Measurements from ENCODE around the gene FRMD4A.

FRMD4A gene

DNA sequence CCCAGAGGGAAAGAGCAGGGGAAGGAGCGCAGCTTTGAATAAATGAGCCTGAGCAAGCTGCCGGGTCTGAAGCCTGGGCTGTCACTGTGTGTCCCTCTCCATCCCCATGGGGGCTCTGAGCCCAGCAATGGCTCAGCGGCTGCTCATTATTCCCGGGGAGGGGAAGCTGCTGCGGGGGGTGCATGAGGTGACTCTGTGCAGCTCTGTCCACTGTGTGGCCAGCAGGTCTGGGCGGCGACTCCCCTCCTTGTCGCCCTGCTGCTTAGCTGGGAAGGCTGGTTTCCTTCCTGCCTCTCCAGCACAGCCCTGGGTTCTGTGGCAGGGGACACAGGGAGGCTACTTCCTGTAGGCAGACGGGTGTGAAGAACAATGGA, 509.8 kb downstream of the FRMD4A start:
- H3K27ac Mint-ChIP-seq, result no peak overlapping the region
- peaks cover 2% of the 10 kb centered on the region for H3K4me1 Mint-ChIP-seq (ENCODE audit: low read depth)
- no peaks in the 10 kb centered on the region for H3K36me3 Mint-ChIP-seq (ENCODE audit: low read depth)
- H3K27me3 Mint-ChIP-seq (ENCODE audit: low read depth), result peaks cover 12% of the 10 kb centered on the region
- H3K4me3 Mint-ChIP-seq, result no peak overlapping the region
- peaks cover 15% of the 10 kb centered on the region for H3K9me3 Mint-ChIP-seq
- DNase-seq (ENCODE audit: low spot score), result no peak

DNA sequence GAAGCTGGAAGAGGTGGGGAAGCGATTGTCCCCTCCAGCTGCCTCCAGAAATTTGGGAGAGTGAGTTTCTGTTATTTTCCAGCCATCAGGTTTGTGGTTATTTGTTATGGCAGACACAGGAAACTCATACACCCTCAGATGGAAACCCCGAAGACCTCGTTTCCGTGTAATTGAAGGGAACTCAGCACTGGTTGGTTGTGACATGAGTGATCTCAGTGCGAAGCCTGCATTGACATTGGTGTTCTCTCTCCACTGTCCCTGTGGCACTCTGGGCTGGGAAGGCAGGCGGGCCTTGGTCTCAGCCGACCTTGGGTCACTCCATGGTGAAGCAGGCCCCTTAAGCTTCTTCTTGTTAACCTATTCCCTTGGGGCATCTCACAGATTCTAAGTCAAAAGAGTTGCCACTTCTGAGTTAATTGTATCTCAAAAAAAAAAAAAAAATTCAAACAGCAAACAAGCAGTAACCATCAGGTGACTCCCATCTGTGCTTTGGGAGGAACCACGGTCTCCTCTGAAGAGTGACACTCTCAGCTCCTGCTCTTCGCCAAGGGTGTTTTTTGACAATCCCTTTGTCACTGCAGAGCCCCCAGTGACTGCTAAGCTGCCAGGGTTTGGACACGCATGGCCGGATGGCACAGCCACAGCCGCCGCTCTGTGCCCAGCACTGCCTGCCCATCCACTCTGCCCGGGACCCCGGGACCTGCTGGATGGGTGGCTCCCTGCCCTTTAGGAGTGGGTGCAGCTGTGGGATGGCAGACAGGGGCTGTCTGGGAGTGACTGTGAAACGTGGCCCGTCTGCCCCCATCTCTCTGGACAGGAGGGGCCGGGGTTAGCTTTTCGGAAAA, 510.4 kb downstream of the FRMD4A start:
- Mint-ChIP-seq H3K27ac (no peak overlapping the region), H3K9me3 (peaks cover 15% of the 10 kb centered on the region)

DNA sequence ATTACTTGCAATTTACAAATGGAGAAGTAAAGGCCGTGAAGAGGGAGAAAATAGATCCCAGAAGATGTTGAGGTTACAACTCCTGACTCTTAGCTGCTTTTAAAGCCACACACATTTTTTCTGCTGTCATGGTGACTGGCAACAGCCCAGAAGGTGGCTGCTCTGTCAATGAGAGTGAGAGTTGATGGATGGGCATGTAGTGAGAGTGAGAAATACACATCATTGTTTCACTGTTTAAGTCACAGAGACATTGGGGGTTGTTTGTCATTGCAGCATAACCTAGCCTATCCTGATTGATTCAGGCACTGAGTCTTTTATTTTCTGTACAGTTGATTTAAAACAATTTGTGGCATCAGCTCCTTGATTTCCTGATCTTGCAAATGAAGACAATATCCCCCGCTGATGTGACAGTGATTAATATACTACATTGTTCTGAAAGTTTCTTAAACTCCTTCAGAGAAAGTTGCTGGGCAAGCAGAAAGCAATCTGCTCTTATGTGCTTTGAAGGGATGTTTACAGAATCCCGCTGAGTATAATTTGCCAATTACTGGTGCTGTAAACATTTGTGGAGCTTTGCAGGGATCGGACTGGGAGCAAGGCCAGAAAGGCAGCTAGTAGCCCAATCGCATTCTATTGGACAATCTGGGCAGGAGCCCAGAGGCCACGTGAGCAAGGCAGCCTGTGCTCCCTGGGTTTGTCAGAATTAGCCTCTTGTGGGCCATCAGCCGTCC, 514.4 kb downstream of the FRMD4A start:
- Mint-ChIP-seq H3K4me1 (ENCODE audit: low read depth) (peaks cover 2% of the 10 kb centered on the region), H3K36me3 (ENCODE audit: low read depth) (no peaks in the 10 kb centered on the region), H3K4me3 (no peak overlapping the region), H3K27ac (no peak overlapping the region), H3K9me3 (peaks cover 15% of the 10 kb centered on the region), H3K27me3 (ENCODE audit: low read depth) (peaks cover 5% of the 10 kb centered on the region)
- DNase-seq (ENCODE audit: low spot score), result no peak

More for the DNA sequence above, 510.4 kb downstream of the FRMD4A start:
- Mint-ChIP-seq H3K4me3 (no peak overlapping the region), H3K4me1 (ENCODE audit: low read depth) (peaks cover 2% of the 10 kb centered on the region), H3K36me3 (ENCODE audit: low read depth) (no peaks in the 10 kb centered on the region), H3K27me3 (ENCODE audit: low read depth) (peaks cover 12% of the 10 kb centered on the region)
- no peak for DNase-seq (ENCODE audit: low spot score)

DNA sequence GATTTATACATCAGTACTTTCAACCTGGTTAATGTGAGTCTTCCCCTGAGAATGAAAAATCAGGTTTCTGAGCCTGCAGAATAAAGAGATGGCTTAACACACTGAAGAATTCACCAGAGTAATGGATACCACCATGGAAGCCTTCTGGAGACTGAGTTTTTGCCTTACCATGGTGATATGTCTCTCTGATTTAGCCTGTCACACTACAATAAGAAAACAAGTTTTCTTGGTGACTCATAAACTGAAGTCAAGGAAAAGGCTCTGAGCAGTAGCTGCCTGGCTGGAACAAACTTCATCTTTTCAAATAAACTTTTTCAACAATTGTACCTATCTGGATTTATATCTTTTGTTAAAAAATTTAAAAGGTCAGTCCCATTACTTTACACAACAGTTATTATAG, 515.0 kb downstream of the FRMD4A start:
- Mint-ChIP-seq H3K36me3 (ENCODE audit: low read depth) (no peaks in the 10 kb centered on the region), H3K4me3 (no peak overlapping the region), H3K27me3 (ENCODE audit: low read depth) (peaks cover 5% of the 10 kb centered on the region), H3K4me1 (ENCODE audit: low read depth) (peaks cover 2% of the 10 kb centered on the region), H3K27ac (no peak overlapping the region), H3K9me3 (peaks cover 15% of the 10 kb centered on the region)
- no peak for DNase-seq (ENCODE audit: low spot score)

DNA sequence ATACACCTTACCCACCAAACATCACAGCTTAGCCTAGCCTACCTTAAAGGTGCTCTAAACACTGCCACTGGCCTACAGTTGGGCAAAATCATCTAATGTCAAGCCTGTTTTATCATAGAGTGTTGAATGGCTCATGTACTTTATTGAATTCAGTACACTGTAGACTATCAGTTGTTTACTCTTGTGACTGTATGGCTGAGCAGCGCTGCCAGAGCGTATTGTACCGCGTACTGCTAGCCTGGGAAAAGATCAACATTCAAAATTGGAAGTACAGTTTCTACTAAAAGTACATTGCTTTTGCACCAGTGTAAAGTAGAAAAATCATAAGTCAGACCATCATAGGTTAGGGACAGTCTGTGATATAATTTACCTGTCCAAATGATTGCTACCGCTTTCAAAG, 517.2 kb downstream of the FRMD4A start:
- H3K4me3 Mint-ChIP-seq, result no peak overlapping the region
- no peaks in the 10 kb centered on the region for H3K36me3 Mint-ChIP-seq (ENCODE audit: low read depth)
- no peak for DNase-seq (ENCODE audit: low spot score)
- H3K4me1 Mint-ChIP-seq (ENCODE audit: low read depth), result peaks cover 9% of the 10 kb centered on the region
- H3K27me3 Mint-ChIP-seq (ENCODE audit: low read depth), result peaks cover 8% of the 10 kb centered on the region
- no peak overlapping the region for H3K27ac Mint-ChIP-seq
- peaks cover 15% of the 10 kb centered on the region for H3K9me3 Mint-ChIP-seq

DNA sequence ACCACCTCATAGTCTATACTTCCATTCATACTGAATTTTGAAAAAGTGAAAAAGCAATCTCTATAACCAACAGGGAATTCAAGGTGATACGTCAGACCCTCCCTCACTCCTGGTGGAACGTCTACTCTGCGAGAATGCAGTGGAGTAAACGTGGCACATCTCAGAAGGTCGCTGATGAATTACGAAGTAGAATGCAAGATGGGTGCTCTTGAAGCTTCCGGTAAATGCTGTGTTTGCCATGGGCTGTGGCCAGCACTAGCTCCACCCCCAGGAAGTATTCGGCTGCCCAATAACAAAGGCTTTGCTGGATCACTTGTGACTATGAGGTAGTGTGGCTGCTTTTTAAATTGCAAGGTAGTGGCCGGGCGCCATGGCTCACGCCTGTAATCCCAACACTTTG, 517.9 kb downstream of the FRMD4A start:
- Mint-ChIP-seq H3K27ac (no peak overlapping the region), H3K27me3 (ENCODE audit: low read depth) (peaks cover 8% of the 10 kb centered on the region), H3K4me1 (ENCODE audit: low read depth) (peaks cover 9% of the 10 kb centered on the region), H3K4me3 (no peak overlapping the region), H3K9me3 (peaks cover 15% of the 10 kb centered on the region), H3K36me3 (ENCODE audit: low read depth) (no peaks in the 10 kb centered on the region)
- no peak for DNase-seq (ENCODE audit: low spot score)

DNA sequence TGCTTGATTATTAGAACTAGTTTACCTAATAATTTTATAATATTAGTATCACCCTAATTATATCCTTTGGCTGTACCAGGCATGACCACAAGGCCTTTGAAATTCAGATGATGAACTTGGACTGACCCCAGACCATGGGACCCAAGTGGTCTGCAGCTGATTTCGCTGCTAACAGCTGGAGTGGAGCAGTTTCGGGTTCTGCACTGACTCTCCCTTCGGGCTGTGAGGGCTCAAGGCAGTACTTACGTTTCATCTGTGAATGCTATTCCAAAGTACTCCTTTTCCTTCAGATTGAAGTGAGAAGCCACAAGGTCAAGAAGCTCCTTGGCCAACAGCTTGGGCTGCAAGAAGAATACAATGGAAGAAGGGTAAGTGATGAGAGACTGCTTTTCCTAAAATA, 520.2 kb downstream of the FRMD4A start:
- no peaks in the 10 kb centered on the region for H3K9me3 Mint-ChIP-seq
- H3K4me3 Mint-ChIP-seq, result no peak overlapping the region
- no peaks in the 10 kb centered on the region for H3K36me3 Mint-ChIP-seq (ENCODE audit: low read depth)
- no peak overlapping the region for H3K27ac Mint-ChIP-seq
- H3K4me1 Mint-ChIP-seq (ENCODE audit: low read depth), result peaks cover 11% of the 10 kb centered on the region
- no peak for DNase-seq (ENCODE audit: low spot score)
- H3K27me3 Mint-ChIP-seq (ENCODE audit: low read depth), result peaks cover 8% of the 10 kb centered on the region

DNA sequence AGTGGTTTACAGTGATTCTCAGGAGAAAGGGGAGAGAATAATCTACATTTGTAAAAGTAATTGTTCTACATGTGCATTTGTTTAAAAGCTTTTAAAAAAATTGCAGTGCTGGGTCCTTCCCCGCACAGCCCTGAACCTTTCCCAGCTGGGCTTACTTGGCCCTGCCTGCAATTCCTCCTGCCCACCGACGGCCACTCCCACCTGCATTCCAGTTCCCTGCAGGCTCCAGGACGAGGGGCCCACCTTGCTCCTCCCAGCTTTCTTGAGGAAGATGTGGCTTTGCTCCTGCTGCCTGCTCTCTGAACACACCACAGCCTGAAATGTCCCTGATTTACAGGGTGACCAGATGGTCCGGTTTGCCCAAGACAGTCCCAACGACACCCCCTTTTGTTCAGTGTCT, 521.3 kb downstream of the FRMD4A start:
- H3K4me3 Mint-ChIP-seq, result no peak overlapping the region
- H3K4me1 Mint-ChIP-seq (ENCODE audit: low read depth), result peaks cover 11% of the 10 kb centered on the region
- no peaks in the 10 kb centered on the region for H3K9me3 Mint-ChIP-seq

DNA sequence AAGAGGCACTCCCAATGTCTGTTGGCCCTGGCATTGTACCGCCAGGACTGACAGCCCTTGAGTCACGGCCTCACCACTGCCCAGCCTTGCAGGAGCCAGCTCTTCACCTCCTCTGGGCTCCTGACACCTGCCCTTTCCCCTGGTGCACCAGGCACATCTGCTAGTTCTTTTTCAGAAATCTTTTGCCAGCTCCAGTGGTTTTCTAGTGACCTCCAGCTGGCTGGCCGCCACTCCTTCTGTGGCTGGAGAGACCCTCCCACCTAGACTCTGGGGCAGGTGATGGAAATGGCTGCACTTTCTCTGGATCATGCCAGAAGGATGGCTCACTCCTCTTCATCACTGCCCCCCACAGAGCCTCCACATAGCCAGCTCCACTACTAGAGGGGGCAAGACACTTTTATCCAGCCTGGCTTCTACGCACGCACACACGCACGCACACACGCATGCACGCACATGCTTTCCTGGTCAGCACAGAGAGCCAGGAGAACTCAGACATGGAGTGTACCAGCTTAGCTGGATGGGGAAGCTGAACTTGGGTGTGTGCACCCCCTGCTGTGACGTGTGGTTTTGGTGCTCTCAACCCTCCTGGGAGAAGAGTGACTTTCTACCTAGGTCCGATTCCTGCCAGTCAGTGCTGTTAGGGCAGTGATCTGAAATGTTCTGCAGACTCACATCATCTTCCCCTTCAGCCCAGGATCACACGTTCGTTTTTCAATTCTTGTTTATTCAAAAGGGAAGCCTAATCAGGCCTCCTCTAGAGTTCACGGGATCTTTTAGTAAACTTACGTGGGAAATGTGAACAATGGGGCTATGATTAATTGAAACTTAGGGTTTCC, 522.0 kb downstream of the FRMD4A start:
- DNase-seq (ENCODE audit: low spot score), result no peak
- Mint-ChIP-seq H3K9me3 (no peaks in the 10 kb centered on the region), H3K4me1 (ENCODE audit: low read depth) (peaks cover 11% of the 10 kb centered on the region), H3K4me3 (no peak overlapping the region), H3K27me3 (ENCODE audit: low read depth) (peaks cover 11% of the 10 kb centered on the region), H3K27ac (no peak overlapping the region), H3K36me3 (ENCODE audit: low read depth) (no peaks in the 10 kb centered on the region)

More for the DNA sequence above, 521.3 kb downstream of the FRMD4A start:
- DNase-seq (ENCODE audit: low spot score), result no peak
- peak overlapping the region; percentile 71 for H3K27ac Mint-ChIP-seq
- H3K27me3 Mint-ChIP-seq (ENCODE audit: low read depth), result peaks cover 6% of the 10 kb centered on the region
- H3K36me3 Mint-ChIP-seq (ENCODE audit: low read depth), result no peaks in the 10 kb centered on the region

DNA sequence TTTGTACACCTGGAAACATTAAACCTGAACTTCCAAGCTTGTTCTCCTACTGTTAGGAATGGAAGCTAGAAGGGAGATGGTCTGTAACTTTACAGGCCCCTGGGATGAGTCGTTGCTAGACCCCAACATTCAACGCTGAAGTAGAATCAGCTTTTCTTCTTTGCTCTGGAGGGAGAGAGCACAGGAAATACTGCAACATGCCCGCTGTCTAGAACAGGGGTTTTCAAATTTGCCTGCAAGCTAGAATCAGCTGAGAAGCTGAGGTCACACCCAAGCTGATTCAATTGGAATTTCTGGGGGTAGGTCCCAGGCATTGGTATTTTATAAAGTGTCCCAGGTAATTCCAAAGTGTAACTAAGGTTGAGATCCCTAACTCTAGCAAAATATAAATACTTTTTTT, 524.3 kb downstream of the FRMD4A start:
- no peak overlapping the region for H3K27ac Mint-ChIP-seq
- no peak overlapping the region for H3K4me3 Mint-ChIP-seq
- H3K4me1 Mint-ChIP-seq (ENCODE audit: low read depth), result peaks cover 13% of the 10 kb centered on the region
- DNase-seq (ENCODE audit: low spot score), result no peak
- H3K36me3 Mint-ChIP-seq (ENCODE audit: low read depth), result no peaks in the 10 kb centered on the region
- H3K9me3 Mint-ChIP-seq, result no peaks in the 10 kb centered on the region
- peaks cover 26% of the 10 kb centered on the region for H3K27me3 Mint-ChIP-seq (ENCODE audit: low read depth)

DNA sequence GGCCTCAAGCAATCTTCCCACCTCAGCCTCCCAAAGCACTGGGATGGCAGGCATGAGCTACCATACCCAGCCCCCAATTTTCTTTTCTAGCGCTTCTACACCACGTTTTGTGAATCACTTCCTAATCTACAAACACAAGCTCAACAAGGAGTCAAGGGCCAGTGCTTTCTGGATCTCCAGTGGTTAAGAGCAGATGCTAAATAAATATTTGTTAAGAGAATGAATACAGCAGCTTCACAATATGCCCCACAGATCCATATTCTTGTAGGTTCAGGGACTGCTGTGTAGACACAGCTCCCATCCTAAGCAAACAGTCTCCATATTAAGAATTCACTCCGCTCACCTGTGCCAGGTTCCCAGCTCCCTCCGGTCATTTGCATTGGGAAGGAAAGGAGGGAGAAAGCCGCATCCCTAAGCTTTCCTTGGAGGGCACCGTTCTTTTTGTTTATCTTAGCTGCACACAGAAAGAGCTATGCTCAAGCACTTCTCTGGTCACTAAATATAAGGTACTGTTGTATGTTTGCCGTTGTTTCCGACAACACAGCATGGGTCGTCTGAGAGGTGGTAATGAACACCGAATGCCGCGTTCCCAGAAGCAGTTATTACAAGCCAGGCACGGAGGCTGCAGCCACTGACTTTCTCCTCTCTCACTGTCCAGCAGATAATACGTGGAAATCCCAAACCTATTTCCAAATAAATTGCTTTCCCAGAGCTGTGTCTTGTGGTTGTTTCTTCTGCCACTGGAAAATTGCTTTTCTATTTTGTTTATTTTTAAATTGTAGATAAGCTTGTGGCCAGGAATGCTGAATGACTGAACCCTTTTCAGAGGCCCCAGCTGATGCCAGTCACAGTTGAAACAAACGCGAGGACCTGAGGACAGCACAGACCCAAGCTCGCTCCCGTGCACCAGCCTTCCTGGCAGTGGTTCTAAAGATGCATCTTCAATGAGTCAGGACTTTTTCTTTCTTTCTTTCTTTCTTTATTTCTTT, 526.9 kb downstream of the FRMD4A start:
- DNase-seq (ENCODE audit: low spot score), result no peak
- Mint-ChIP-seq H3K4me1 (ENCODE audit: low read depth) (peaks cover 10% of the 10 kb centered on the region), H3K27ac (no peak overlapping the region), H3K9me3 (no peaks in the 10 kb centered on the region), H3K27me3 (ENCODE audit: low read depth) (peaks cover 31% of the 10 kb centered on the region), H3K36me3 (ENCODE audit: low read depth) (no peaks in the 10 kb centered on the region), H3K4me3 (no peak overlapping the region)

DNA sequence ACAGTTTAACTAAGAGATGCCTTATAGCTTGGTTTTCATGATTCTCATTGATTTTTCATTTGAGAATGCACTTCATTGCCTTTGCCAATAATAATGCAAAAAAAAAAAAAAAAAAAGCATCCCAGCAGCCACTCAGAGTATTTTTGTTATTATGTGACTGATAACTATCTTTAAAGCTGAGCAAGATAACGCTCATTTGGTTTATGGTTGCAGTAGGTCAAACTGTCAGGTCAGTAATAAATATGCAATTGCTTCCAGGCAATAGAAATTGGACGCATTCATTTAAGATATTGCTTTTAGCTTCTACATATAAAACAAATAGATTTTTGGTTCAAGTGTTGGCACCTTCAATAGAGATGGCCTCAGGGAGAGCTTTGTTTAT, 528.8 kb downstream of the FRMD4A start:
- no peak overlapping the region for H3K27ac Mint-ChIP-seq
- no peak overlapping the region for H3K4me3 Mint-ChIP-seq

More for the DNA sequence above, 528.8 kb downstream of the FRMD4A start:
- no peak for DNase-seq (ENCODE audit: low spot score)
- no peaks in the 10 kb centered on the region for H3K36me3 Mint-ChIP-seq (ENCODE audit: low read depth)
- peaks cover 12% of the 10 kb centered on the region for H3K4me1 Mint-ChIP-seq (ENCODE audit: low read depth)
- peaks cover 34% of the 10 kb centered on the region for H3K27me3 Mint-ChIP-seq (ENCODE audit: low read depth)
- H3K9me3 Mint-ChIP-seq, result no peaks in the 10 kb centered on the region

All from T-helper 2 cell treated with Interferon-gamma antibody and Interleukin-4, amounts not matched to agents 5 μg/mL and 100 μg/mL, for 36 hours (primary cell).